WTC11 (cell line): ENCODE data around the gene LRMDA.

Experiments
- AFF4 ChIP-seq: sonication (generic); formaldehyde crosslinking; IDR thresholded peaks from 2 replicates; pipeline ENCODE4 v1.8.1; 2023; ENCODE audit warnings: mild to moderate bottlenecking, missing genetic modification reagents, borderline replicate concordance
- ELF4 ChIP-seq: sonication (generic); formaldehyde crosslinking; IDR thresholded peaks from 2 replicates; pipeline ENCODE4 v1.8.1; 2022; ENCODE audit warnings: low read depth, mild to moderate bottlenecking, moderate library complexity, missing genetic modification reagents
- RELA ChIP-seq: sonication (generic); formaldehyde crosslinking; IDR thresholded peaks from 2 replicates; pipeline ENCODE4 v1.8.1; 2022; ENCODE audit warnings: missing genetic modification reagents, mild to moderate bottlenecking, borderline replicate concordance
- ZNF121 ChIP-seq: sonication (generic); formaldehyde crosslinking; IDR thresholded peaks from 2 replicates; pipeline ENCODE4 v1.8.0; 2023; ENCODE audit warnings: missing genetic modification reagents
- TF ChIP-seq, protein P1 (sequence below): fragments of 200-600 bp; IDR thresholded peaks from 2 replicates; pipeline ENCODE4 v1.8.0; 2022; ENCODE audit warnings: antibody characterized with exemption

DNA sequence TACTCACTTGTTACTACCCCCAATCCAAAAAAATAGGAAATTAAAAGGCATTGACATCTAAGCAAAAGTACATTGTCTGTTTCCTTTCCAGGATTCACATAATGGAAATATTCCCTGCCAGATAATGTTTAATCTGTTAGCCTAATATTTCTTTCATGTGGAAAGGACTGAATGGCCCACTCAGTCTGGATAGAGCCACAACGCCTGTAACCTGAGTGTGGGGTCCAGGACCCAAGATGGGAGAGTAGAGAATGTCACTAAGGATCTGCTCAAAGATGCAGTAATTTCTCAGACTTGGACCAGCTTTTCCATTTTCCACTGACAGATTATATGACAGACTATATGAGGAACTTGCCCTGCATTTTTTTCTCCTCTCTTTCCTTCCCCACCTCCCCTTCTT is 1117.3 kb downstream of the LRMDA start:
- TF ChIP-seq, protein P1, sequence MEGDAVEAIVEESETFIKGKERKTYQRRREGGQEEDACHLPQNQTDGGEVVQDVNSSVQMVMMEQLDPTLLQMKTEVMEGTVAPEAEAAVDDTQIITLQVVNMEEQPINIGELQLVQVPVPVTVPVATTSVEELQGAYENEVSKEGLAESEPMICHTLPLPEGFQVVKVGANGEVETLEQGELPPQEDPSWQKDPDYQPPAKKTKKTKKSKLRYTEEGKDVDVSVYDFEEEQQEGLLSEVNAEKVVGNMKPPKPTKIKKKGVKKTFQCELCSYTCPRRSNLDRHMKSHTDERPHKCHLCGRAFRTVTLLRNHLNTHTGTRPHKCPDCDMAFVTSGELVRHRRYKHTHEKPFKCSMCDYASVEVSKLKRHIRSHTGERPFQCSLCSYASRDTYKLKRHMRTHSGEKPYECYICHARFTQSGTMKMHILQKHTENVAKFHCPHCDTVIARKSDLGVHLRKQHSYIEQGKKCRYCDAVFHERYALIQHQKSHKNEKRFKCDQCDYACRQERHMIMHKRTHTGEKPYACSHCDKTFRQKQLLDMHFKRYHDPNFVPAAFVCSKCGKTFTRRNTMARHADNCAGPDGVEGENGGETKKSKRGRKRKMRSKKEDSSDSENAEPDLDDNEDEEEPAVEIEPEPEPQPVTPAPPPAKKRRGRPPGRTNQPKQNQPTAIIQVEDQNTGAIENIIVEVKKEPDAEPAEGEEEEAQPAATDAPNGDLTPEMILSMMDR: no peak
- TF ChIP-seq ELF4 (CRISPR knock-in tag) (no peak), AFF4 (CRISPR knock-in tag) (no peak), RELA (CRISPR knock-in tag) (no peak), ZNF121 (CRISPR knock-in tag) (no peak)
